ENCODE measurements around the gene FOXJ1.

GRCh38 chr17:76142039-76142584, 1.1 kb upstream of the FOXJ1 start:
- TF ChIP-seq ZC3H10 (CRISPR knock-in tag; IDR thresholded peaks at IDR 0.05) (no peak), ARNTL (CRISPR knock-in tag; IDR thresholded peaks at IDR 0.05; ENCODE audit: borderline replicate concordance, low read depth) (no peak), PATZ1 (CRISPR knock-in tag; IDR thresholded peaks at IDR 0.05; ENCODE audit: borderline replicate concordance) (no peak), ZFP30 (CRISPR knock-in tag; IDR thresholded peaks at IDR 0.05) (no peak), BACH2 (CRISPR knock-in tag; IDR thresholded peaks at IDR 0.05; ENCODE audit: borderline replicate concordance) (no peak), ZFP3 (CRISPR knock-in tag; IDR thresholded peaks at IDR 0.05) (no peak), TCF4 (CRISPR knock-in tag; IDR thresholded peaks at IDR 0.05; ENCODE audit: borderline replicate concordance) (no peak), ZNF70 (CRISPR knock-in tag; IDR thresholded peaks at IDR 0.05) (no peak)

All from SK-N-SH treated with all-trans-retinoic acid at 6 μM for 48 hours (cell line).